NAMALWA (cell line): ENCODE measurements around the gene ITLN2.
A peak's percentile ranks its signal among the peaks of the same experiment; 100 is the strongest.
"Not testable (repeated sequence)": the region's sequence is repeated elsewhere in the genome, so short reads cannot be mapped to it uniquely, and the experiment has no call there.

Experiments
- DNase-seq: peaks from one replicate; pipeline ENCODE4 v3.0.0-alpha.2; 2015; ENCODE audit warnings: low spot score

The ITLN2 gene

GRCh38 chr1:160953030-160953429 is 1.6 kb downstream of the ITLN2 start:
- DNase-seq, result no peak

DNA sequence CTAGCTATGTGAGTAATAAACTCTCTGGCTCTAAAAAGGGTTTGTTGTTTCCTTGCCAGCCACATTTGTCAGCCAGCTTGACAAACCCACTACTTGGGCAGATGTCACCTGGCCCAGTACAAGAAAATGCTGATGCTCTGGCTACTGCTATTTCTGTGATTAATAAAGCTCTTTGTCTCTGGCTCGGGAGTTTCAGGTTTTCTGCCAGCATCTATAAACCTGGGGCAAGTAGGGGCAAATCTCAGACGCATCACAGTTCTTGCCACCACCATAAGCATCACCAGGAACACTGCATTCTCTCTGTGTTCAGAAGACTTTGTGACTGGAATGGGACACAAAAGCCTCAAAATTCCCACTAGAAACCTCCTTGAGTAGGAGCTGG is 2.5 kb downstream of the ITLN2 start:
- no peak for DNase-seq

- peak; percentile 90 for DNase-seq
Observed at GRCh38 chr1:160951443-160952128, 3.0 kb downstream of the ITLN2 start.

GRCh38 chr1:160950657-160951056 is 4.0 kb downstream of the ITLN2 start:
- no peak for DNase-seq

- no peak for DNase-seq
Observed at GRCh38 chr1:160949881-160950280, 4.7 kb downstream of the ITLN2 start.

- not testable (repeated sequence) for DNase-seq
Observed at GRCh38 chr1:160949216-160949880, 5.3 kb downstream of the ITLN2 start.

GRCh38 chr1:160947174-160947759 is 7.3 kb downstream of the ITLN2 start:
- DNase-seq, result not testable (repeated sequence)

DNA sequence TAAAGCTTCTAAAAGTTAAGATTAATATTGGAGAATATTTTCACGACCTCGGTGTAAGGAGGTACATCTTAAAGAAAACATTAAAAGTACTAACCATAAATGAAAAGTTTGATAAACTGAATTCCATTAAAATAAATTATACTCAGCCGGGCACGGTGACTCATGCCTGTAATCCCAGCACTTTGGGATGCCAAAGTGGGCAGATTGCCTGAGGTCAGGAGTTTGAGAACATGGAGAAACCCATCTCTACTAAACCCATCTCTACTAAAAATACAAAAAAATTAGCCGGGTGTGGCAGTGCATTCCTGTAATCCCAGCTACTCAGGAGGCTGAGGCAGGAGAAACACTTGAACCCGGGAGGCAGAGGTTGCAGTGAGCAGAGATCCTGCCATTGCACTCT is 8.7 kb downstream of the ITLN2 start:
- not testable (repeated sequence) for DNase-seq

DNA sequence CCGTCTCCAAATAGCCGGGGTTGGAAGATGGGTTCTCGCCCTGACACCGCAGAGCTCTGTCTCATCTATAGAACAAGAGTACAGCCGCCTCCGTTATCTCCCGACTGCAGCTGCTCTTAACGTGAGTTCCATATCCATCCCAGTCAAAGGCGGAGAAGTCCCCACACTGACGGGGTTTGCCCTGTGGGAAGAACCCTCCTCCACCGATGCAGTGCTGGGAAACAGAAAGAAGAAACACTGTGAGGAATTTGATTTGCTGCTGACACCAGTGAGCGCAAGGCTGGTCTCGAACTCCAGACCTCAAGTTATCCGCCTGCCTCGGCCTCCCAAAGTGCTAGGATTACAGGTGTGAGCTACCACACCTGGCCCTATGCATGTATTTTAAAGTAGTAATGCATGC is 9.5 kb downstream of the ITLN2 start:
- no peak for DNase-seq

DNA sequence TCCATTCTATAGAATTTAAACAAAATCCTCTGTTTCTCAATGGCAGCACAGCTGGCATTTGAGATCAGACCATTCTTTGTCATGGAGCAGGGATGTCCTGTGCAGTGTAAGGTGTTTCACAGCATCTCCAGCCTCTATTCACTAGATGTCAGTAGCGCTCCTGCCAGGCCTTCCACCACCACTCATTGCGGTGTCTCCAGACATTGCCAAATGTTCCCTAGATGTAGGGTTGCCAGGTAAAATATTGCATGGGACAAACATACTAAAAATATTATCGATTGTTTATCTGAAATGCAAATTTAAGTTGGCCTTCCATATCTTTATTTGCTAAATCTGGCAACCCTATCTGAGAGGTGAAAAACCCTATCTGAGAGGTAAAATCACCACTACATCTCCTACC is 11.7 kb downstream of the ITLN2 start:
- DNase-seq, result peak; percentile 31

DNA sequence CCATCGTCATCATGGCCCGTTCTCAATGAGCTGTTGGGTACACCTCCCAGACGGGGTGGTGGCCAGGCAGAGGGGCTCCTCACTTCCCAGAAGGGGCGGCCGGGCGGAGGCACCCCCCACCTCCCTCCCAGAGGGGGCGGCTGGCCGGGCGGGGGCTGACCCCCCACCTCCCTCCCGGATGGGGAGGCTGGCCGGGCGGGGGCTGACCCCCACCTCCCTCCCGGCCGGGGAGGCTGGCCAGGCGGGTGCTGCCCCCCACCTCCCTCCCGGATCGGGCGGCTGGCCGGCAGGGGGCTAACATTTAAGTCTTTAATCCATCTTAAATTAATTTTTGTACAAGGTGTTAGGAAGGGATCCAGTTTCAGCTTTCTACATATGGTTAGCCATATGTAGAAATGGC is 17.9 kb downstream of the ITLN2 start:
- DNase-seq, result not testable (repeated sequence)

GRCh38 chr1:160935527-160936258 is 18.9 kb downstream of the ITLN2 start:
- no peak for DNase-seq

GRCh38 chr1:160933305-160933704 is 21.3 kb downstream of the ITLN2 start:
- not testable (repeated sequence) for DNase-seq

GRCh38 chr1:160925652-160926244 is 28.9 kb downstream of the ITLN2 start:
- no peak for DNase-seq

DNA sequence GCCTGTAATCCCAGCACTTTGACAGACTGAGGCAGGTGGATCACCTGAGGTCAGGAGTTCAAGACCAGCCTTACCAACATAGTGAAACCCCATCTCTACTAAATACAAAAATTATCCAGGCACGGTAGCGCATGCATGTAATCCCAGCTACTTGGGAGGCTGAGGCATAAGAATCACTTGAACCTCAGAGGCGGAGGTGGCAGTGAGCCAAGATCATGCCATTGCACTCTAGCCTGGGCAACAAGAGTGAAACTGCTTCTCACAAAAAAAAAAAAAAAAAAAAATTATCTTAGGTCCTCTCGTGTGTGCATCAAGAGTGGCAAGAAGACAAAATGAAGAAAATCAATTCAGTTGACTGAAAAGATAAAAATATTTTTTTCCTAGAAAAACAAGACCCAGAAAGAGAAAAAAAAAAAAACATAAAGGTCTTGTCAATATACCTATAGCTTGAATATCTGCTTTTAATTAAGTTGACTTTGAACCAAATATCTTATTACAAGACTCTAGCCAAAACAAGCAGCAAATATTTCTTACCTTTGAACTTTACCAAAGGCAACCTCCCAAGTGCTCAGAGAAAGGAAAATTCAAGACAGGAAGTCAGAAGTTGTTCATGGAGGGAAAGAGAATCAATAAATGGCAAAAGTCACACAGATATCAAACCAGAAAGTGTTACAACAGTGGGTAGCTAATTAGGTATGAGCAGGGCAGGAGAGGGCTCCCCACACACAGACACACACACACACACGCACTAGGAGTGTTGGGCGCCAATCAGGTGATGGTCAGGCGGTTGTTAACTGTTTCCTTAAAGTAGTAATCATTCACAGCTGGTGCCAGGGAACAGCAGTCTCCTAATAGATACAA is 29.6 kb downstream of the ITLN2 start:
- DNase-seq, result no peak

- no peak for DNase-seq
Observed at GRCh38 chr1:160916666-160917065, 37.9 kb downstream of the ITLN2 start.

DNA sequence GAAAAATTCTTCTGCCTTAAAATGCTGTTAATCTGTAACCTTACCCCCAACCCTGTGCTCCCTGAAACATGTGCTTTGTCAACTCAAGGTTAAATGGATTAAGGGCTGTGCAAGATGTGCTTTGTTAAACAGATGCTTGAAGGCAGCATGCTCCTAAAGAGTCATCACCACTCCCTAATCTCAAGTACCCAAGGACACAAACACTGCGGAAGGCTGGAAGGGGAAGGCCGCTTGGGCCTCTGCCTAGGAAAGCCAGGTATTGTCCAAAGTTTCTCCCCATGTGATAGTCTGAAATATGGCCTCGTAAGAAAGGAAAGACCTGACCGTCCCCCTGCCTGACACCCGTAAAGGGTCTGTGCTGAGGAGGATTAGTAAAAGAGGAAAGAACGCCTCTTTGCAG is 41.4 kb downstream of the ITLN2 start:
- not testable (repeated sequence) for DNase-seq

DNA sequence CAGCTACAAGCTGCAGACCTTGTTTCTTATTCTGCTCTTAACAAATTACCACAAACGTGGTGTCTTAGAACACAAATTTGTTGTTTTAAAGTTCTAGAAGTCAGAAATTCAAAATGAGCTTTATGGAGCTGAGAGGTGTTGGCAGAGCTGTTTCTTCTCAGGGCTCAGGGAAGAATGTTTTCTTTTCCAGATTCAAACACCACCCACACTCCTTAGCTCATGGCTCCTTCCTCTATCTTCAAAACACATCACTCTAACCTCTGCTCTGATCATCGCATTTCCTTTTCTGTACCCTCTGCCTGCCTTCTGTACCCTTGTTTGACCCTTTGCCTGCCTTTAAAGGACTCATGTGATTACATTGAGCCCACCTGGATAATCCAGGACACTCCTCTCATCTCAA is 42.7 kb downstream of the ITLN2 start:
- no peak for DNase-seq

- no peak for DNase-seq
Observed at GRCh38 chr1:160911441-160911840, 43.2 kb downstream of the ITLN2 start.

- DNase-seq, result no peak
Observed at GRCh38 chr1:160910170-160910750, 44.3 kb downstream of the ITLN2 start.

GRCh38 chr1:160907976-160908375 is 46.6 kb downstream of the ITLN2 start:
- DNase-seq, result no peak
